OCI-LY3 (cell line): ENCODE measurements around the gene GPX8.

Experiments used
- H2AFZ ChIP-seq: fragments of 200-600, 300-600 bp; shearing (Covaris generic); 2 replicates; pipeline ENCODE4 v1.6.0; 2014; ENCODE audit warnings: antibody characterized with exemption, low read depth, low read length
- H3K27ac ChIP-seq: fragments of 200-600, 300-600 bp; sonication (generic); 2 replicates; pipeline ENCODE4 v1.5.1; 2014; ENCODE audit warnings: mild to moderate bottlenecking, low read length, moderate library complexity, mixed read lengths
- H3K27me3 ChIP-seq: fragments of 200-600, 300-600 bp; sonication (generic); 2 replicates; pipeline ENCODE4 v1.6.1; 2014; ENCODE audit warnings: low read depth, low read length, mixed read lengths
- H3K36me3 ChIP-seq: fragments of 200-600, 300-600 bp; sonication (generic); replicated peaks from 2 replicates; pipeline ENCODE3; 2014; ENCODE audit warnings: low read depth, low read length, mixed read lengths
- H3K4me1 ChIP-seq: fragments of 300-600, 200-600 bp; sonication (generic); 2 replicates; pipeline ENCODE4 v1.6.1; 2014; ENCODE audit warnings: low read length, mixed read lengths
- H3K4me2 ChIP-seq: fragments of 200-600, 300-600 bp; sonication (generic); 2 replicates; pipeline ENCODE4 v1.6.1; 2014; ENCODE audit warnings: low read length, mixed read lengths
- H3K4me3 ChIP-seq: fragments of 300-600, 200-600 bp; sonication (generic); 2 replicates; pipeline ENCODE4 v1.5.1; 2014; ENCODE audit warnings: antibody characterized with exemption, mild to moderate bottlenecking, low read length, moderate library complexity
- H3K79me2 ChIP-seq: fragments of 300-600, 200-600 bp; shearing (Covaris generic); 2 replicates; pipeline ENCODE4 v1.6.1; 2014; ENCODE audit warnings: mild to moderate bottlenecking, low read length, mixed read lengths
- H3K9ac ChIP-seq: fragments of 300-600, 200-600 bp; shearing (Covaris generic); 2 replicates; pipeline ENCODE4 v1.6.0; 2014; ENCODE audit warnings: mild to moderate bottlenecking, low read length, moderate library complexity
- H3K9me3 ChIP-seq: fragments of 200-600, 300-600 bp; shearing (Covaris generic); 2 replicates; pipeline ENCODE4 v1.6.1; 2014; ENCODE audit warnings: low read length, mixed read lengths; ENCODE audit not compliant: insufficient read depth
- H4K20me1 ChIP-seq: fragments of 200-600, 300-600 bp; sonication (generic); 2 replicates; pipeline ENCODE4 v1.6.1; 2016; ENCODE audit warnings: low read length, mixed read lengths; ENCODE audit not compliant: insufficient read depth
- EZH2phosphoT487 ChIP-seq: fragments of 200-600 bp; shearing (Covaris generic); IDR thresholded peaks from 2 replicates; pipeline ENCODE4 v1.6.1; 2018; ENCODE audit warnings: antibody characterized with exemption, mixed run types, low read depth
- TF ChIP-seq, protein P1 (sequence below): fragments of 200-600, 300-600 bp; sonication (generic); IDR thresholded peaks from 2 replicates; pipeline ENCODE4 v1.5.1; 2014; ENCODE audit warnings: antibody characterized with exemption, low read length, low read depth

GPX8 gene

DNA sequence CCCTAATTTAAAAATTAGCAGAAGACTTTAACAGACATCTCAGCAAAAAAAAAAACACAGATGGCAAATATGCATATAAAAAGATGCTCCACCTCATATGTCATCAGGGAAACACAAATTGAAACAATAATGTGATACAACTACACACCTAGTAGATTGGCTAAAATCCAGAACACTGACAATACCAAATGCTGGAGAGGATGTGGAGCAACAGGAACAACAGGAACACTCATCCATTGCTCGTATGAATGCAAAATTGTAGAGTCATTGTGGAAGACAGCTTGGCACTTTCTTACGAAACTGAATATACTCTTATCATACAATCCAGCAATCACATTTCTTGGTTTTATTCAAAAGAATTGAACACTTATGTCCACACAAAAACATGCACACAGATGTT lies 45.0 kb downstream of the GPX8 start:
- Histone ChIP-seq H3K4me3 (no peak overlapping the region), H3K4me2 (no peak overlapping the region), H3K79me2 (no peaks in the 10 kb centered on the region), H3K9me3 (no peaks in the 10 kb centered on the region), H3K27ac (no peak overlapping the region), H4K20me1 (no peaks in the 10 kb centered on the region), H2AFZ (no peak overlapping the region), H3K4me1 (no peaks in the 10 kb centered on the region), H3K9ac (no peak overlapping the region), H3K27me3 (no peaks in the 10 kb centered on the region), H3K36me3 (no peaks in the 10 kb centered on the region)
- TF ChIP-seq, protein P1, sequence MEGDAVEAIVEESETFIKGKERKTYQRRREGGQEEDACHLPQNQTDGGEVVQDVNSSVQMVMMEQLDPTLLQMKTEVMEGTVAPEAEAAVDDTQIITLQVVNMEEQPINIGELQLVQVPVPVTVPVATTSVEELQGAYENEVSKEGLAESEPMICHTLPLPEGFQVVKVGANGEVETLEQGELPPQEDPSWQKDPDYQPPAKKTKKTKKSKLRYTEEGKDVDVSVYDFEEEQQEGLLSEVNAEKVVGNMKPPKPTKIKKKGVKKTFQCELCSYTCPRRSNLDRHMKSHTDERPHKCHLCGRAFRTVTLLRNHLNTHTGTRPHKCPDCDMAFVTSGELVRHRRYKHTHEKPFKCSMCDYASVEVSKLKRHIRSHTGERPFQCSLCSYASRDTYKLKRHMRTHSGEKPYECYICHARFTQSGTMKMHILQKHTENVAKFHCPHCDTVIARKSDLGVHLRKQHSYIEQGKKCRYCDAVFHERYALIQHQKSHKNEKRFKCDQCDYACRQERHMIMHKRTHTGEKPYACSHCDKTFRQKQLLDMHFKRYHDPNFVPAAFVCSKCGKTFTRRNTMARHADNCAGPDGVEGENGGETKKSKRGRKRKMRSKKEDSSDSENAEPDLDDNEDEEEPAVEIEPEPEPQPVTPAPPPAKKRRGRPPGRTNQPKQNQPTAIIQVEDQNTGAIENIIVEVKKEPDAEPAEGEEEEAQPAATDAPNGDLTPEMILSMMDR, result no peak
- no peak for TF ChIP-seq EZH2phosphoT487

DNA sequence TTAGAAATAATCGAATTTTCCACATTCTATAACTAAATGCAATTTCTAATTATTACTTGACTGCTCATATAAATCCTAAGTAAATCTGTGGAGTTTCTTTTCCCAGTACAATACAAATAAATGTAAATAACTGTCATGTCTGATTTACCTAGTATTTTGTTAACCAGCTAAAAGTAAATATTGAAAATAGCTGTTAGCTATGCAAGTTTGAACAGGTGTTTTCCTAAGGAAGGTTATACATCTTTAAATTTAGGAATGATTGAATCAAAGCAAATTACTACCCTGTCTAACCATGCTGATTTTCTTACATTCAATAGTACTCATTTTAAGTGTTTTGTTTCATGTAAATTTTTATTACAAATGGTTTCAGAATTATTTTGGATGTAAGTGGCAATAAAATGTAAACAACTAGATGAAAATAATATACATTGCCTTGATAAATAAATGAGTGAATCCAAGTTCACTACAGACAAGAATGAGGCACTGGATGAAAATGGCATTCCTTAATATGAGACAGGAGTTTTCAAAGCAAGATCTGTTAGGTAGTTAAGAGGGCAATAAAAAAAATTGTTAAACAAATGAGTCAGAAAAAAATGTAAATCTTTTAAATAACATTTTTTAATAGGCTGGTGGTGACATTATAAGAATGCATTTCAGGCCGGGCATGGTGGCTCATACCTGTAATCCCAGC lies 51.4 kb downstream of the GPX8 start:
- no peak overlapping the region for H3K4me2 ChIP-seq
- no peaks in the 10 kb centered on the region for H3K27me3 ChIP-seq
- H3K9ac ChIP-seq, result no peak overlapping the region
- no peaks in the 10 kb centered on the region for H4K20me1 ChIP-seq
- no peak overlapping the region for H3K4me3 ChIP-seq
- H3K9me3 ChIP-seq, result no peaks in the 10 kb centered on the region
- no peak for TF ChIP-seq EZH2phosphoT487
- TF ChIP-seq, protein P1, result no peak
- H3K4me1 ChIP-seq, result no peaks in the 10 kb centered on the region
- H3K27ac ChIP-seq, result no peak overlapping the region
- no peaks in the 10 kb centered on the region for H3K79me2 ChIP-seq
- no peak overlapping the region for H2AFZ ChIP-seq
- no peaks in the 10 kb centered on the region for H3K36me3 ChIP-seq
